ENCODE measurements around the gene SPOPL.

DNA sequence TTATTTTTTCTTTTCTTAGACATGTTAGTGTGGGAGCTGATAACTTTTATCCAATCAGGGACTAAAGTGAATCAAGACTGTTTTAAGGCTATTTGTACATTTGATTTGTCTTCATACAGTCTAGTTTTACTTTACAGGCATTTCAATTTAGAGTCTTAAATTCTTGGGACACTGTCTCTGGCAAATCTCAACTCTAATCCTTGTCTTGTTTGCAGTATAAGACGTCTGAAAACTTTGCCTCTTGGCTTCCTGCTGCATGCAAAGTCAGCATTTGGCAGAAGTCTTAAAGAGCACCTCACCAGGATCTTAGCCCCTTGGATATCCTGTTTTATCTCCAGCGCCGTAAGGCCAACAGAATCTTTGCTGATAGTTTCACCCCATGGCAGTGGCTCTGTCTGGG lies 30.3 kb downstream of the SPOPL start:
- TF ChIP-seq, protein P1, sequence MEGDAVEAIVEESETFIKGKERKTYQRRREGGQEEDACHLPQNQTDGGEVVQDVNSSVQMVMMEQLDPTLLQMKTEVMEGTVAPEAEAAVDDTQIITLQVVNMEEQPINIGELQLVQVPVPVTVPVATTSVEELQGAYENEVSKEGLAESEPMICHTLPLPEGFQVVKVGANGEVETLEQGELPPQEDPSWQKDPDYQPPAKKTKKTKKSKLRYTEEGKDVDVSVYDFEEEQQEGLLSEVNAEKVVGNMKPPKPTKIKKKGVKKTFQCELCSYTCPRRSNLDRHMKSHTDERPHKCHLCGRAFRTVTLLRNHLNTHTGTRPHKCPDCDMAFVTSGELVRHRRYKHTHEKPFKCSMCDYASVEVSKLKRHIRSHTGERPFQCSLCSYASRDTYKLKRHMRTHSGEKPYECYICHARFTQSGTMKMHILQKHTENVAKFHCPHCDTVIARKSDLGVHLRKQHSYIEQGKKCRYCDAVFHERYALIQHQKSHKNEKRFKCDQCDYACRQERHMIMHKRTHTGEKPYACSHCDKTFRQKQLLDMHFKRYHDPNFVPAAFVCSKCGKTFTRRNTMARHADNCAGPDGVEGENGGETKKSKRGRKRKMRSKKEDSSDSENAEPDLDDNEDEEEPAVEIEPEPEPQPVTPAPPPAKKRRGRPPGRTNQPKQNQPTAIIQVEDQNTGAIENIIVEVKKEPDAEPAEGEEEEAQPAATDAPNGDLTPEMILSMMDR (IDR thresholded peaks at IDR 0.05), result no peak
- TF ChIP-seq ZFX (IDR thresholded peaks at IDR 0.05; ENCODE audit: borderline replicate concordance), result no peak

Data from 22Rv1 (cell line).